ENCODE data around the gene PDHA1.

Gene PDHA1

GRCh38 chrX:19334945-19335626, 8.6 kb upstream of the PDHA1 start:
- no peaks in the 10 kb centered on the region for H3K27me3 ChIP-seq
- peak; percentile 30 for DNase-seq
- no peaks in the 10 kb centered on the region; the same call in 1 of the 2 replicates for H3K9me3 ChIP-seq
- H3K36me3 ChIP-seq: no peaks in the 10 kb centered on the region
- H3K4me1 ChIP-seq: peaks cover 15% of the 10 kb centered on the region; the same call in 1 of the 2 replicates
- TF ChIP-seq CTCF (IDR thresholded peaks at IDR 0.05; ENCODE audit: low read depth, low read length): peak; percentile 76
- no peak overlapping the region for H3K4me3 ChIP-seq (ENCODE audit: low read depth, low read length)

- Histone ChIP-seq H3K4me3 (ENCODE audit: low read depth, low read length) (no peak overlapping the region), H3K36me3 (no peaks in the 10 kb centered on the region), H3K9me3 (no peaks in the 10 kb centered on the region), H3K4me1 (no peaks in the 10 kb centered on the region), H3K27me3 (no peaks in the 10 kb centered on the region)
- DNase-seq: no peak
- no peak for TF ChIP-seq CTCF (IDR thresholded peaks at IDR 0.05; ENCODE audit: low read depth, low read length)
Observed at GRCh38 chrX:19342331-19342906, 1.3 kb upstream of the PDHA1 start.

- Histone ChIP-seq H3K4me3 (ENCODE audit: low read depth, low read length) (peak overlapping the region; percentile 54), H3K36me3 (no peaks in the 10 kb centered on the region), H3K4me1 (no peaks in the 10 kb centered on the region), H3K9me3 (no peaks in the 10 kb centered on the region), H3K27me3 (no peaks in the 10 kb centered on the region)
- no peak for TF ChIP-seq CTCF (IDR thresholded peaks at IDR 0.05; ENCODE audit: low read depth, low read length)
- no peak for DNase-seq
Observed at GRCh38 chrX:19343085-19343534, 617 bp upstream of the PDHA1 start.

- Histone ChIP-seq H3K36me3 (no peaks in the 10 kb centered on the region; the same call in 1 of the 2 replicates), H3K27me3 (no peaks in the 10 kb centered on the region), H3K9me3 (no peaks in the 10 kb centered on the region), H3K4me1 (no peaks in the 10 kb centered on the region), H3K4me3 (ENCODE audit: low read depth, low read length) (peak overlapping the region; percentile 84)
- DNase-seq: no peak
- TF ChIP-seq CTCF (IDR thresholded peaks at IDR 0.05; ENCODE audit: low read depth, low read length): no peak
Observed at GRCh38 chrX:19344661-19345060, 934 bp downstream of the PDHA1 start.

GRCh38 chrX:19347916-19348315, 4.2 kb downstream of the PDHA1 start:
- TF ChIP-seq CTCF (IDR thresholded peaks at IDR 0.05; ENCODE audit: low read depth, low read length): no peak
- no peak for DNase-seq
- H3K4me1 ChIP-seq: no peaks in the 10 kb centered on the region
- H3K4me3 ChIP-seq (ENCODE audit: low read depth, low read length): no peak overlapping the region
- H3K27me3 ChIP-seq: no peaks in the 10 kb centered on the region
- H3K36me3 ChIP-seq: peaks cover 11% of the 10 kb centered on the region
- no peaks in the 10 kb centered on the region for H3K9me3 ChIP-seq

GRCh38 chrX:19349264-19349663, 5.5 kb downstream of the PDHA1 start:
- no peaks in the 10 kb centered on the region for H3K9me3 ChIP-seq
- H3K4me3 ChIP-seq (ENCODE audit: low read depth, low read length): no peak overlapping the region
- H3K4me1 ChIP-seq: no peaks in the 10 kb centered on the region
- peaks cover 14% of the 10 kb centered on the region for H3K36me3 ChIP-seq
- no peak for TF ChIP-seq CTCF (IDR thresholded peaks at IDR 0.05; ENCODE audit: low read depth, low read length)
- H3K27me3 ChIP-seq: no peaks in the 10 kb centered on the region
- DNase-seq: no peak

Measured in BE2C (cell line).